Loucy (cell line): ENCODE data around the gene SLC9A3.

ENCODE experiments used
- H2AFZ ChIP-seq: fragments of 200-600 bp; sonication (generic); 2 replicates; pipeline ENCODE4 v1.6.0; 2016; ENCODE audit warnings: antibody characterized with exemption, mild to moderate bottlenecking, low read length, moderate library complexity
- H3F3A ChIP-seq: fragments of 200-600 bp; 2 replicates; pipeline ENCODE4 v1.6.0; 2016; ENCODE audit warnings: antibody characterized with exemption, low read depth, mild to moderate bottlenecking
- H3K27me3 ChIP-seq: fragments of 200-600 bp; sonication (generic); 2 replicates; pipeline ENCODE4 v1.6.1; 2014; ENCODE audit warnings: low read length, mild to moderate bottlenecking; ENCODE audit not compliant: insufficient read depth, poor library complexity, severe bottlenecking
- H3K36me3 ChIP-seq: fragments of 200-600 bp; sonication (generic); 2 replicates; pipeline ENCODE4 v1.6.1; 2016; ENCODE audit warnings: low read length; ENCODE audit not compliant: insufficient read depth
- H3K4me1 ChIP-seq: fragments of 200-600 bp; sonication (generic); 2 replicates; pipeline ENCODE4 v1.5.1; 2014; ENCODE audit warnings: low read length, mild to moderate bottlenecking; ENCODE audit not compliant: insufficient read depth, poor library complexity, severe bottlenecking
- H3K4me2 ChIP-seq: fragments of 200-600 bp; sonication (generic); 2 replicates; pipeline ENCODE4 v1.6.0; 2014; ENCODE audit warnings: antibody characterized with exemption, low read length, low read depth, mild to moderate bottlenecking; ENCODE audit not compliant: poor library complexity, severe bottlenecking
- H3K4me3 ChIP-seq: fragments of 200-600 bp; sonication (generic); 2 replicates; pipeline ENCODE4 v1.5.1; 2014; ENCODE audit warnings: low read length, mild to moderate bottlenecking, mixed read lengths; ENCODE audit not compliant: poor library complexity, severe bottlenecking
- H3K79me2 ChIP-seq: fragments of 200-600 bp; sonication (generic); 2 replicates; pipeline ENCODE4 v1.6.1; 2014; ENCODE audit warnings: low read length; ENCODE audit not compliant: insufficient read depth
- H3K9ac ChIP-seq: fragments of 200-600 bp; sonication (generic); 2 replicates; pipeline ENCODE4 v1.6.0; 2014; ENCODE audit warnings: mild to moderate bottlenecking, low read depth, low read length, moderate library complexity; ENCODE audit not compliant: poor library complexity, severe bottlenecking
- H3K9me2 ChIP-seq: fragments of 200-600 bp; sonication (generic); replicated peaks from 2 replicates; pipeline ENCODE4 v1.6.1; 2016; ENCODE audit warnings: low read depth, low read length, mixed read lengths
- H3K9me3 ChIP-seq: fragments of 200-600 bp; sonication (generic); 2 replicates; pipeline ENCODE4 v1.6.1; 2014; ENCODE audit warnings: mild to moderate bottlenecking, antibody characterized with exemption, low read length, low read depth; ENCODE audit not compliant: insufficient read depth
- H4K20me1 ChIP-seq: fragments of 200-600 bp; sonication (generic); 2 replicates; pipeline ENCODE4 v1.6.0; 2014; ENCODE audit warnings: antibody characterized with exemption, low read length, mild to moderate bottlenecking; ENCODE audit not compliant: insufficient read depth, poor library complexity, severe bottlenecking
- CTCF ChIP-seq: fragments of 200-600 bp; sonication (generic); conservative IDR thresholded peaks from 2 replicates; pipeline ENCODE4 v1.5.1; 2014; ENCODE audit warnings: mild to moderate bottlenecking, antibody characterized with exemption, low read length
- EZH2phosphoT487 ChIP-seq: fragments of 200-600 bp; IDR thresholded peaks from 2 replicates; pipeline ENCODE4 v1.6.1; 2018; ENCODE audit warnings: antibody characterized with exemption, mild to moderate bottlenecking, moderate library complexity, borderline replicate concordance

The SLC9A3 gene

GRCh38 chr5:436641-436975 lies 87.6 kb downstream of the SLC9A3 start:
- Histone ChIP-seq H2AFZ (no peak overlapping the region), H3K4me1 (peaks cover 50% of the 10 kb centered on the region), H3K4me2 (peak overlapping the region; percentile 17), H3K27me3 (no peaks in the 10 kb centered on the region), H3K79me2 (peaks cover under 1% of the 10 kb centered on the region; the same call in 1 of the 2 replicates), H3K9me2 (no peaks in the 10 kb centered on the region), H3K9me3 (no peaks in the 10 kb centered on the region), H3K4me3 (no peak overlapping the region), H3F3A (no peaks in the 10 kb centered on the region), H3K36me3 (no peaks in the 10 kb centered on the region), H3K9ac (no peak overlapping the region), H4K20me1 (no peaks in the 10 kb centered on the region)
- TF ChIP-seq CTCF (0 out of 2 replicates have a peak, but pooled peaks have one; percentile 1), EZH2phosphoT487 (no peak)

GRCh38 chr5:435961-436640 lies 88.1 kb downstream of the SLC9A3 start:
- Histone ChIP-seq H3K4me2 (peak overlapping the region; percentile 17), H3F3A (no peaks in the 10 kb centered on the region), H3K9ac (no peak overlapping the region), H3K9me2 (no peaks in the 10 kb centered on the region), H3K79me2 (no peaks in the 10 kb centered on the region), H3K36me3 (no peaks in the 10 kb centered on the region), H3K4me1 (peaks cover 53% of the 10 kb centered on the region), H4K20me1 (no peaks in the 10 kb centered on the region), H3K9me3 (no peaks in the 10 kb centered on the region), H3K4me3 (no peak overlapping the region), H3K27me3 (no peaks in the 10 kb centered on the region), H2AFZ (no peak overlapping the region)
- peak; percentile 55 for TF ChIP-seq CTCF
- TF ChIP-seq EZH2phosphoT487: no peak

GRCh38 chr5:435156-435790 lies 89.0 kb downstream of the SLC9A3 start:
- Histone ChIP-seq H4K20me1 (no peaks in the 10 kb centered on the region), H3K79me2 (no peaks in the 10 kb centered on the region), H3K36me3 (no peaks in the 10 kb centered on the region), H3K9me2 (no peaks in the 10 kb centered on the region), H3K9ac (no peak overlapping the region), H3F3A (no peaks in the 10 kb centered on the region), H3K4me2 (no peak overlapping the region), H3K4me1 (peaks cover 45% of the 10 kb centered on the region), H3K4me3 (no peak overlapping the region), H3K9me3 (no peaks in the 10 kb centered on the region), H2AFZ (no peak overlapping the region), H3K27me3 (no peaks in the 10 kb centered on the region)
- TF ChIP-seq CTCF (no peak), EZH2phosphoT487 (no peak)
